Right atrium auricular region (tissue), 2 donors: ENCODE data around the gene EDAR. TPM values are rescaled to one million over a fixed set of nuclear protein-coding genes. Genes with fewer than 3 reads are reported as not detected.

Source experiments
- DNase-seq: peaks from one replicate; pipeline ENCODE4 v3.0.0-alpha.2; 2019; ENCODE audit warnings: low spot score
- H3K27ac ChIP-seq, 2 donors: fragments of 200-600 bp; sonication (generic); 1 replicate in 1 of 2; 2 replicates in 1 of 2; pipeline ENCODE4 v1.5.1; 2016 to 2019
- H3K27me3 ChIP-seq, 2 donors: fragments of 200-600 bp; sonication (generic); one replicate each; pipeline versions ENCODE4 v1.5.1 to v1.6.0; 2017 to 2019
- H3K36me3 ChIP-seq: fragments of 200-600 bp; sonication (generic); one replicate; pipeline ENCODE4 v1.5.1; 2016
- H3K4me1 ChIP-seq, 2 donors: fragments of 200-600 bp; sonication (generic); one replicate each; pipeline versions ENCODE4 v1.5.1 to v1.6.0; 2017 to 2019
- H3K4me3 ChIP-seq, 2 donors: fragments of 200-600 bp; sonication (generic); 1 replicate in 1 of 2; 2 replicates in 1 of 2; pipeline ENCODE4 v1.5.1; 2017 to 2019; ENCODE audit warnings: mild to moderate bottlenecking in 1 of 2, moderate library complexity in 1 of 2
- H3K9me3 ChIP-seq, 2 donors: fragments of 200-600 bp; sonication (generic); one replicate each; pipeline ENCODE4 v1.5.1; 2019
- total RNA-seq, 2 donors: library from RNA; depleted of rRNA; stranded (reverse); fragments of >200 nt; gene quantifications; one replicate each; pipeline ENCODE4 v1.1.0, GENCODE V29; 2016
- TF ChIP-seq, protein P1 (sequence below), 2 donors: fragments of 200-600 bp; sonication (generic); IDR thresholded peaks; one replicate each; pipeline ENCODE4 v1.5.1; 2019; ENCODE audit warnings: antibody characterized with exemption in 2 of 2

Gene EDAR
- total RNA-seq, 2 donors from 2014 or later = not detected

- TF ChIP-seq, protein P1, sequence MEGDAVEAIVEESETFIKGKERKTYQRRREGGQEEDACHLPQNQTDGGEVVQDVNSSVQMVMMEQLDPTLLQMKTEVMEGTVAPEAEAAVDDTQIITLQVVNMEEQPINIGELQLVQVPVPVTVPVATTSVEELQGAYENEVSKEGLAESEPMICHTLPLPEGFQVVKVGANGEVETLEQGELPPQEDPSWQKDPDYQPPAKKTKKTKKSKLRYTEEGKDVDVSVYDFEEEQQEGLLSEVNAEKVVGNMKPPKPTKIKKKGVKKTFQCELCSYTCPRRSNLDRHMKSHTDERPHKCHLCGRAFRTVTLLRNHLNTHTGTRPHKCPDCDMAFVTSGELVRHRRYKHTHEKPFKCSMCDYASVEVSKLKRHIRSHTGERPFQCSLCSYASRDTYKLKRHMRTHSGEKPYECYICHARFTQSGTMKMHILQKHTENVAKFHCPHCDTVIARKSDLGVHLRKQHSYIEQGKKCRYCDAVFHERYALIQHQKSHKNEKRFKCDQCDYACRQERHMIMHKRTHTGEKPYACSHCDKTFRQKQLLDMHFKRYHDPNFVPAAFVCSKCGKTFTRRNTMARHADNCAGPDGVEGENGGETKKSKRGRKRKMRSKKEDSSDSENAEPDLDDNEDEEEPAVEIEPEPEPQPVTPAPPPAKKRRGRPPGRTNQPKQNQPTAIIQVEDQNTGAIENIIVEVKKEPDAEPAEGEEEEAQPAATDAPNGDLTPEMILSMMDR (IDR thresholded peaks at IDR 0.05) = no peak
- Histone ChIP-seq H3K36me3 (no peaks in the 10 kb centered on the region), H3K4me1 (no peaks in the 10 kb centered on the region), H3K4me3 (no peak overlapping the region), H3K9me3 (no peaks in the 10 kb centered on the region), H3K27me3 (no peaks in the 10 kb centered on the region), H3K27ac (no peak overlapping the region)
- no peak for DNase-seq
These were observed 5.4 kb downstream of the EDAR start for GRCh38 chr2:108983610-108984009.

DNA sequence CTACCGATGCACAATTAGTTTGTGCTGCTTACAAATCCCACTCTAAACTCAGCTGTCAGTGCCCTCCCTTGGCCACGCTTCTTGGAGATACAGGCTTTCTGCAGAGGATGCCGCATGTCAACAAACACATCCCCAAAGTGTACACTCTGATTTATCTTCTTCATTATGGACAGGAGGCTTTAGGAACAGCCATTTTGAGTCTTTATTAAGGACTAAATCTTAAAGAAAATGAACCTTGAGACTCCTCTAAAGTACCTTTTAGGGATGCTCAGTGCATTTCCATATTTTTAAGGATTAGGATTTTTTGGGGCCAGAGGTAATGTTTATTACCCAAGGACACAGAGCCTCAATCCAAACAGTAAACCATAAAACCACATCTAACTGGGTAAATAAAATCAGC lies 6.0 kb downstream of the EDAR start:
- no peak overlapping the region for H3K4me3 ChIP-seq
- H3K27ac ChIP-seq = no peak overlapping the region
- no peaks in the 10 kb centered on the region for H3K4me1 ChIP-seq
- no peaks in the 10 kb centered on the region for H3K27me3 ChIP-seq
- H3K36me3 ChIP-seq = no peaks in the 10 kb centered on the region
- H3K9me3 ChIP-seq = no peaks in the 10 kb centered on the region
- DNase-seq = no peak
- TF ChIP-seq, protein P1 (IDR thresholded peaks at IDR 0.05) = no peak

DNA sequence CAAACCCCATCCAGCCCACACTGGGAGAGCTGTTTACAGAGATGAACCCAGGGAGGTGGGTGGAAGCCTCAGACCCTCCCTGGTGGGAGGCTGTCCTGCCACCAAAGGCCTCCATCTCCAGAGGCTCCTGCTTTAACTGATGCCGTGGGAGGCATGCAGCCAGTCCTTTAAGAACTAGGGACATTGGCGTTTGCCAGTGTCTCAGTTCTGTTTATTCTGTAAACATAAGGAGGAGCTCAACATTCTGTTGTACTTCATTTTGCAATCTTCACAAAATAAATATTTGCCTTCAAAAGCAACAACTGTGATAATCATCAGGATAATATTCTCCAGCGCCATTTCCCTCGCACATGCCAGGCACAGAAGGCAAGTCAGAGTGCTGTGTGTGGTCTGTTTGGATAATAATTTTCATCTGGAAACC lies 6.8 kb downstream of the EDAR start:
- Histone ChIP-seq H3K4me3 (no peak overlapping the region), H3K27me3 (no peaks in the 10 kb centered on the region), H3K4me1 (no peaks in the 10 kb centered on the region), H3K27ac (no peak overlapping the region), H3K36me3 (no peaks in the 10 kb centered on the region), H3K9me3 (no peaks in the 10 kb centered on the region)
- TF ChIP-seq, protein P1 (IDR thresholded peaks at IDR 0.05) = no peak
- DNase-seq = no peak

GRCh38 chr2:108981846-108982245 lies 7.2 kb downstream of the EDAR start:
- Histone ChIP-seq H3K27ac (no peak overlapping the region), H3K4me1 (no peaks in the 10 kb centered on the region), H3K4me3 (no peak overlapping the region), H3K36me3 (no peaks in the 10 kb centered on the region), H3K27me3 (no peaks in the 10 kb centered on the region), H3K9me3 (no peaks in the 10 kb centered on the region)
- DNase-seq = no peak
- TF ChIP-seq, protein P1 (IDR thresholded peaks at IDR 0.05) = no peak

DNA sequence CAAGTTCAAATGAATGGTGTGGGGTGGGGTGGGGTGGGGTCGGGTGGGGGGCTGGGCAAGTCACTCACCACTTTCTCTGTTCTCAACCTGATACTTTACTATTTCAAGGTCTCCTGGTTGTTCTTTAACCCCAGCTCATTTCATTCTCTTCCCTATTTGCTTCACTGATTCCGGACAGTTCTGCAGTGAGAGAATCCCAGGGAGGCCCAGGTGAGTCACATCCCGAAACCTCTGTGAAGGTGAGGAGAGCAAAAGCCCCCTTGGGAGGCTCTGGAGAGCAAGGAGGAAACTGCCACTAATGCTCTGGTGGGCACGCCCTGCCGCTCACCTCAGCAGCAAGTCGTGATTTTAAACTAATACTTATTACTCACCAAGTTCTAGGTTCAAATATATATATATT lies 8.9 kb downstream of the EDAR start:
- H3K9me3 ChIP-seq = no peaks in the 10 kb centered on the region
- H3K27ac ChIP-seq = no peak overlapping the region
- H3K4me3 ChIP-seq = no peak overlapping the region
- TF ChIP-seq, protein P1 (IDR thresholded peaks at IDR 0.05) = no peak
- H3K27me3 ChIP-seq = no peaks in the 10 kb centered on the region
- no peaks in the 10 kb centered on the region for H3K4me1 ChIP-seq
- DNase-seq = no peak
- H3K36me3 ChIP-seq = no peaks in the 10 kb centered on the region

DNA sequence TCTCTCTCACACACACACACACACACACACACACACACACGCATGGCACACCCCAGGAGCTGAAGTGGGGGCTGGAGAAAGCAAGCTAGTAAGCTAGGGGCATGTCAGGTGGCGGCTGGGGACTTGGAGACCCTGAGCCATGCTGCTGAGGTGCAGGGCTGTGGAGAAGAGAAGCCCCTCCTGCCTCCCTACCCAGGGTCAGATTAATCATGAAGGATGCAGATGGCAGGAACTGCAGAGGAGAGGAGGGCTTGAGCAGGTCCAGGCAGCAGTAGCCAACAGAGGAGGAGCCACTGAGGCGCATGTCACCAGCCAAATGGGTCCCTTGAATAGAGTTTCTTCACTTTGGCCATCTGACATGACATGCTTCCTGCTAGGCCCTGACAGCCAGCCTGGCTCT lies 9.6 kb downstream of the EDAR start:
- TF ChIP-seq, protein P1 (IDR thresholded peaks at IDR 0.05) = no peak
- DNase-seq = no peak
- Histone ChIP-seq H3K27me3 (no peaks in the 10 kb centered on the region), H3K4me3 (no peak overlapping the region), H3K9me3 (no peaks in the 10 kb centered on the region), H3K4me1 (no peaks in the 10 kb centered on the region), H3K36me3 (no peaks in the 10 kb centered on the region), H3K27ac (no peak overlapping the region)
